ENCODE results near the gene PRDM10. TPM values are rescaled to one million over a fixed set of nuclear protein-coding genes. Genes with fewer than 3 reads are reported as not detected.

PRDM10 gene
- total and polyA plus RNA-seq, 8 donors = 1.7 to 148 (median 7.0) TPM

GRCh38 chr11:130047141-130047540 is 44.5 kb upstream of the PRDM10 start:
- no peaks in the 10 kb centered on the region for H3K9me3 ChIP-seq
- 55 to 93% (median 71%) methylated on average over 1 of the region's 1 CpG for WGBS, 5 donors
- intact Hi-C loops (cut with DNase I; ENCODE audit: low total_unique reads) = no loop called here
- no peak for TF ChIP-seq POLR2A (IDR thresholded peaks at IDR 0.05)
- TF ChIP-seq EP300 (IDR thresholded peaks at IDR 0.05) = no peak
- TF ChIP-seq POLR2AphosphoS5 (IDR thresholded peaks at IDR 0.05) = no peak
- no peak for TF ChIP-seq CTCF (IDR thresholded peaks at IDR 0.05)
- H3K27ac ChIP-seq = no peak overlapping the region
- no peaks in the 10 kb centered on the region for H3K36me3 ChIP-seq
- no peaks in the 10 kb centered on the region for H3K27me3 ChIP-seq
- no peak overlapping the region for H3K4me3 ChIP-seq
- peaks cover 0 to 23% (median 7%) of the 10 kb centered on the region in 4 donors for H3K4me1 ChIP-seq
- DNase-seq = no peak

- 58 to 71% (median 61%) methylated on average over 5 of the region's 5 CpGs for WGBS, 5 donors
- no peak overlapping the region for H3K27ac ChIP-seq
- intact Hi-C loops (cut with DNase I; ENCODE audit: low total_unique reads) = no loop called here
Observed at GRCh38 chr11:130043575-130043974, 40.9 kb upstream of the PRDM10 start.

GRCh38 chr11:130042093-130042591 is 39.5 kb upstream of the PRDM10 start:
- intact Hi-C loops (cut with DNase I; ENCODE audit: low total_unique reads) = no loop called here
- Histone ChIP-seq H3K27ac (no peak overlapping the region), H3K4me1 (no peaks in the 10 kb centered on the region), H3K27me3 (no peaks in the 10 kb centered on the region), H3K9me3 (no peaks in the 10 kb centered on the region), H3K36me3 (no peaks in the 10 kb centered on the region), H3K4me3 (no peak overlapping the region)
- no peak for TF ChIP-seq EP300 (IDR thresholded peaks at IDR 0.05)
- no peak for TF ChIP-seq CTCF (IDR thresholded peaks at IDR 0.05)
- no peak for TF ChIP-seq POLR2AphosphoS5 (IDR thresholded peaks at IDR 0.05)
- TF ChIP-seq POLR2A (IDR thresholded peaks at IDR 0.05) = no peak
- peak in 1 of 2 donors; percentile 50 for DNase-seq
- WGBS, 5 donors = 78 to 87% (median 81%) methylated on average over 16 of the region's 16 CpGs

More at GRCh38 chr11:130043575-130043974, 40.9 kb upstream of the PRDM10 start:
- no peaks in the 10 kb centered on the region for H3K36me3 ChIP-seq
- H3K9me3 ChIP-seq = no peaks in the 10 kb centered on the region
- H3K27me3 ChIP-seq = no peaks in the 10 kb centered on the region
- no peak for DNase-seq
- no peak overlapping the region for H3K4me3 ChIP-seq
- H3K4me1 ChIP-seq = no peaks in the 10 kb centered on the region
- TF ChIP-seq POLR2AphosphoS5 (IDR thresholded peaks at IDR 0.05) = no peak
- no peak for TF ChIP-seq EP300 (IDR thresholded peaks at IDR 0.05)
- TF ChIP-seq POLR2A (IDR thresholded peaks at IDR 0.05) = no peak
- TF ChIP-seq CTCF (IDR thresholded peaks at IDR 0.05) = no peak

- Histone ChIP-seq H3K4me3 (no peak overlapping the region), H3K27ac (no peak overlapping the region), H3K27me3 (no peaks in the 10 kb centered on the region), H3K36me3 (no peaks in the 10 kb centered on the region), H3K9me3 (no peaks in the 10 kb centered on the region), H3K4me1 (no peaks in the 10 kb centered on the region)
- TF ChIP-seq CTCF (IDR thresholded peaks at IDR 0.05) (no peak), POLR2AphosphoS5 (IDR thresholded peaks at IDR 0.05) (no peak), POLR2A (IDR thresholded peaks at IDR 0.05) (no peak), EP300 (IDR thresholded peaks at IDR 0.05) (no peak)
- intact Hi-C loops (cut with DNase I; ENCODE audit: low total_unique reads) = no loop called here
- WGBS, 5 donors = 87 to 93% (median 90%) methylated on average over 25 to 49 of the region's 49 CpGs
- no peak for DNase-seq
Observed at GRCh38 chr11:130040281-130040940, 37.8 kb upstream of the PRDM10 start.
